Subcutaneous abdominal adipose tissue (tissue), 5 donors: ENCODE results near the gene KIF12.

Experiments
- H3K27ac ChIP-seq: one replicate; pipeline ENCODE4 v1.7.0; 2013; ENCODE audit warnings: low read depth, mild to moderate bottlenecking, inconsistent platforms, low read length, moderate library complexity
- H3K27me3 ChIP-seq, 5 donors: one replicate each; pipeline ENCODE4 v1.7.0; 2013; ENCODE audit warnings: low read length in 5 of 5, inconsistent platforms in 1 of 5; ENCODE audit not compliant: control insufficient read depth in 5 of 5, insufficient read depth in 4 of 5
- H3K36me3 ChIP-seq, 5 donors: one replicate each; pipeline ENCODE4 v1.7.0; 2013; ENCODE audit warnings: low read length in 5 of 5; ENCODE audit not compliant: control insufficient read depth in 5 of 5, insufficient read depth in 5 of 5
- H3K4me1 ChIP-seq, 5 donors: one replicate each; pipeline ENCODE4 v1.7.0; 2013; ENCODE audit warnings: low read length in 5 of 5, mild to moderate bottlenecking in 3 of 5, moderate library complexity in 1 of 5; ENCODE audit not compliant: control insufficient read depth in 5 of 5, insufficient read depth in 5 of 5
- H3K4me3 ChIP-seq, 5 donors: one replicate each; pipeline ENCODE4 v1.7.0; 2013; ENCODE audit warnings: low read length in 5 of 5, low read depth in 1 of 5
- H3K9ac ChIP-seq, 5 donors: one replicate each; pipeline ENCODE4 v1.7.0; 2013; ENCODE audit warnings: low read length in 5 of 5, mild to moderate bottlenecking in 4 of 5, moderate library complexity in 3 of 5
- H3K9me3 ChIP-seq, 5 donors: one replicate each; pipeline ENCODE4 v1.7.0; 2013; ENCODE audit warnings: low read length in 5 of 5; ENCODE audit not compliant: control insufficient read depth in 5 of 5
- donor health status: healthy.
- donor health status: healthy.
- donor health status: healthy.
- donor health status: healthy.
- donor health status: healthy.

The KIF12 gene

DNA sequence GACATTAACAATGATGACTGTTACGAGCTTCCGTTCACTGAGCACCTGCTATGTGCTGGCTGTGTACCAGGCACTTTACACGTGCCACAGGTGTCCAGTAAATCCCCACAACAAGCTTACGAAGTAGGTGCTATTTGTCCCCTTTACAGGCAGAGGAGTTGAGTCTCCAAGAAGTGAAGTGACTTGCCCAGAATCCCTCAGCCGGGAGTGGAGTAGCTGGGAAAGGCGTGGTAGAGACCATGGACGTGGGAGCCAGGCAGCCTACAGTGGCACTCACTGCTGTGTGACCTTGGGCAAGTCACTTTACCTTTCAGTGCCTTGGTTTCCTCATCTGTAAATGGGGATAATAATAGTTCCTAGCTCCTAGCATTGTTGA is 20.3 kb downstream of the KIF12 start:
- Histone ChIP-seq H3K9me3 (no peaks in the 10 kb centered on the region), H3K9ac (no peak overlapping the region), H3K4me1 (peaks cover 0 to 5% (median 0%) of the 10 kb centered on the region in 5 donors), H3K36me3 (no peaks in the 10 kb centered on the region), H3K27me3 (peaks cover 17 to 24% (median 22%) of the 10 kb centered on the region in 5 donors), H3K4me3 (no peak overlapping the region), H3K27ac (no peak overlapping the region)

GRCh38 chr9:114078021-114078780 is 20.9 kb downstream of the KIF12 start, which contains the start of gene AMBP:
Gene AMBP (minus strand): TSS chr9:114078300. CDS start chr9:114078209, 91 bp downstream.
- no peak within 1 kb of the TSS for H3K9ac ChIP-seq
- H3K27me3 ChIP-seq = peaks cover 17 to 24% (median 22%) of the 10 kb centered on the region in 5 donors
- no peak within 1 kb of the TSS for H3K4me3 ChIP-seq
- H3K27ac ChIP-seq = no peak within 1 kb of the TSS
- H3K36me3 ChIP-seq = no peaks in the 10 kb centered on the region
- H3K9me3 ChIP-seq = no peaks in the 10 kb centered on the region
- H3K4me1 ChIP-seq = peaks cover 0 to 5% (median 0%) of the 10 kb centered on the region in 5 donors

- Histone ChIP-seq H3K9ac (no peak overlapping the region), H3K27ac (no peak overlapping the region), H3K27me3 (peaks cover 17 to 24% (median 22%) of the 10 kb centered on the region in 5 donors), H3K4me1 (peaks cover 0 to 9% (median 6%) of the 10 kb centered on the region in 5 donors), H3K9me3 (no peaks in the 10 kb centered on the region), H3K36me3 (no peaks in the 10 kb centered on the region), H3K4me3 (no peak overlapping the region)
Observed at GRCh38 chr9:114077162-114077837, 21.8 kb downstream of the KIF12 start.

DNA sequence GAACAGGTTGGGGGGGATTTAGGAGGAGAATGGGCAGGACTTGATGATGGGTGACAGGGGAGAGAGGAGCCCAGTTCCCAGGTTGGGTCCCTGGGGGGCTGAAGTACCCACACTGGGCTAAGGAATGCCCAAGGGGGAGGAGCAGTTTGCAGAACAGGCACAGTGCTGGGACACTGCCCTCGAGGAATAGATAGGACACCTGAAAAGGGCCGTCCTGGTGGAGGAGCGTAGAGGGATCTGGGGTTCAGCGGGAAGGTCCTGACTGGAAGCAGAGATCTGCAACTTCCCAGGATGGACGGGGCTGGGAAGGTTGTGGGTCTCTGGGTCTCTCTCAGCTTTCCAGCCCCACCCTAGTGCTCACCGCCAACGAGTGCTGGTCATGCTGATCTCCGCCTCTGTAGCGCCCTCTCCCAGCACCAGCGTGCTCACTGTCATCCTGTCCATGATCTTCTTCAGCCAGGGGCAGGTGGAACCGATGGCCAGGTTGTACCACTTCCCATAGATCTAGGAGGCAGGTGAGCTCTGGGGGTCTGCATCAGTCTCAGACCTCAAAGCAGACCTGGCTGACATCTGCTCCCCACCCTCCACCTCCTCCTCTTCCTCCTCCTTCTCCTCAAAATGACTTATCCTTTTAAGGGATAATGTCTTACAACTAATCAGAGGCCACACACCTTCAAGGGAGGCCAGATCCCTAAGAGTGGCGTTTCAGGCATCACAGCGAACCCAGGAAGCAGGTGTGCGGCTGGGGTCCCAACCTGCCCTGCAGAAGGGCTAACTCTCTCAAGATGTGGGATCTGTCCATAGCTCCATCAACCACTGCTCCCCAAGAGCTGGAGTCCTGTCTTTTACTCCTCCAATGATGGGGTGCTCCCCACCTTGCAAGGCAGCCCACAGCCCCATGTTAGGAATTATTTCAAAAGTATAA is 22.6 kb downstream of the KIF12 start:
- no peak overlapping the region for H3K9ac ChIP-seq
- H3K4me3 ChIP-seq = no peak overlapping the region
- H3K9me3 ChIP-seq = no peaks in the 10 kb centered on the region
- H3K36me3 ChIP-seq = no peaks in the 10 kb centered on the region
- H3K27me3 ChIP-seq = peaks cover 17 to 24% (median 22%) of the 10 kb centered on the region in 5 donors
- H3K4me1 ChIP-seq = peaks cover 1 to 14% (median 11%) of the 10 kb centered on the region in 5 donors
- H3K27ac ChIP-seq = no peak overlapping the region

- Histone ChIP-seq H3K36me3 (no peaks in the 10 kb centered on the region), H3K9me3 (no peaks in the 10 kb centered on the region), H3K27ac (no peak overlapping the region), H3K9ac (no peak overlapping the region), H3K4me3 (no peak overlapping the region), H3K27me3 (peaks cover 17 to 24% (median 22%) of the 10 kb centered on the region in 5 donors), H3K4me1 (peaks cover 1 to 14% (median 11%) of the 10 kb centered on the region in 5 donors)
Observed at GRCh38 chr9:114075602-114076001, 23.5 kb downstream of the KIF12 start.

DNA sequence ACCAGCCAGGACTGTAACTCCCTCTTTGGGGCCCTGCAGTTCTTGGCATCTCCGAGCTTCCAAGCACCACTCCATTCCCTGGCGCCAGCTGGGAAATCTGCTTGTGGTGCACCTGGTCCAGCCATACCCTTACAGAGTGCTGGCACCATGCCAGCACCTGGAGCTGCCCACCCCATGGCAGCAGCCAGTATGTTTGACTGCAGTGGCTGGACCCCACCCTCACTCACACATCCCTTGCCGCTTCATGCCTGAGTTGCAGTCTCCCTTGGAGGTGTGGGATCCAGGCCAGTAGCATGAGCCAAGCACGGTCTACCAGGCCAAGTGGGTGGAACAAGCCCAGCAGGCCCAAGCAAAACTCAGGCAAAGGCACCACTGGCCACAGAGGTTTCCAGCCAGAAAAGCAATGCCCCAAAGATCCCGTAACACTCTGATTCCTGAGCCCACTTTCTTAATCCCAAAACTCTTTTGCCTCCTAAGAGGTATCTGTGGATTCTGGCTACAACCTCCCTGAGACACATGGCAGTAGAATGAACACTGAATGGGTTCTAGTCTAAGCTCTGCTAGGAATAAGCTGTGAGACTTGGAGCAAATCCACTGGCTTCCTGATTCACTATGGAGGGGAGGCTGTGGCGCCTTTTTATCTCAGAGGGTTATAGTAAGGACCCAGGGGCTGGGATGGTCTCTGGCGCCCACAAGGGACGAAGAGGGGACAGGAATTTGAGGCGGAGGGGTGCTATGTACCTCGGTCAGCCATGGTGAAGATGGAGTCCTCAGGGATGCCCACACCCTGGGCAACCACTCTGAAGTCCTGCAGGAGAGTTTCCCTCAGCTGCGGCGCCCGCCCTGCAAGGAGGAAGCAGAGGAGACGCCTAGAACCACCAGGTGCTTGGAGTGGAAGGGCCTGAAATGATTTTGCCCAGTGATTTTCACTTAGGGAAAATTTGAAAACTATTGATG is 26.6 kb downstream of the KIF12 start:
- Histone ChIP-seq H3K27me3 (peaks cover 12 to 17% (median 12%) of the 10 kb centered on the region in 5 donors), H3K27ac (no peak overlapping the region), H3K9me3 (no peaks in the 10 kb centered on the region), H3K9ac (no peak overlapping the region), H3K4me3 (no peak overlapping the region), H3K36me3 (no peaks in the 10 kb centered on the region), H3K4me1 (peaks cover 3 to 11% (median 9%) of the 10 kb centered on the region in 5 donors)

- Histone ChIP-seq H3K27ac (no peak overlapping the region), H3K27me3 (peaks cover under 1 to 7% (median 7%) of the 10 kb centered on the region in 5 donors), H3K36me3 (no peaks in the 10 kb centered on the region), H3K9me3 (no peaks in the 10 kb centered on the region), H3K4me3 (no peak overlapping the region), H3K9ac (no peak overlapping the region), H3K4me1 (peaks cover 3 to 11% (median 9%) of the 10 kb centered on the region in 5 donors)
Observed at GRCh38 chr9:114071197-114071795, 27.8 kb downstream of the KIF12 start.

DNA sequence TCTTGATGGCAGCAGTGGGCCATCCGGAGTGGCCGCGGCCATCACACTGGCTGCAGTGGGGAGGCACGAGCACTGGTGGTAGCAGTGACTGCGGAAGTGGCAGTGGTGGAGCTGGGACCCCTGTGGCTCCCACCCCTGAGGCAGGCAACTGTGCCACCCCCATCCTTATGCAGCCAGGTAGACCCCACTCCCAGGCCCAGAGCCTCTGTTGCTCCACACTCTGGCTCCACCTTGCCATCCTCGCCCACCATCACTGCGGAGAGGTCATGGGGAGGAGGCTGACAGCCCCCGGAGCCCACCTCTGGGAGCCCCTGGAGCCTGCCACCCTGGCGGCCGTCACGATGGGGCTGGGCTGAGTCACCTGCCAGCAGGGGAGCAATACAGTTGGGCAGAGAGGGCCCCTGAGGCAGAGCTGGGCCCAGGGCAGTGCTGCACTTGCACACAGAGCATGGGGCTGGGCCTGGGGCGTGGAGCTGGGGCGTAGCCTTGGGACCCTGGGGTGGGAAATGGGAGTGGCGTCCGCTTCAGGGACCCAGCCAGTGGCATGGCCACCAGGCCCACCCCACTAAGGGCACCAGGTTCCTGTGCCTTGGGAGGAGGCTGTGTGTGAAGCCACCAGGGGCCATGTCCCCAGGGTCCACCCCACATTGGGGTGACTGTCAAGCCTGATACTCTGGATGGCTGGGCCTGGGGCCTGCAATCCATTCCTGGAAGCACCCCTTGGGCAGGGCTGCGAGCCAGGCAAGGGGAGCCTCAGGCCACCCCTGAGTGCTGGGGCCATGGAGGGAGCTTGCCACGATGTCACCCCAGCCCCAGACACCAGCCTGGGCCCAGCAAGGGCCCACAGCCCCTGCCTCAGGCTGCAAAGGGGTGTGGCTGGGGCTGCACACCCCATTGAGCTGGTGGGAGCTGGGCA is 28.6 kb downstream of the KIF12 start:
- Histone ChIP-seq H3K27me3 (peaks cover 0 to 5% (median 2%) of the 10 kb centered on the region in 5 donors), H3K36me3 (no peaks in the 10 kb centered on the region), H3K9ac (no peak overlapping the region), H3K27ac (no peak overlapping the region), H3K9me3 (no peaks in the 10 kb centered on the region), H3K4me1 (peaks cover 3 to 11% (median 9%) of the 10 kb centered on the region in 5 donors), H3K4me3 (no peak overlapping the region)
